NCI-H2227 (cell line): ENCODE data around the gene COX11.

Experiments used
- DNase-seq: peaks from one replicate; lab custom pipeline; 2025; ENCODE audit not compliant: unreplicated experiment; lab: John Stamatoyannopoulos, UW

COX11 gene

GRCh38 chr17:54968988-54969332 lies 506 bp upstream of the COX11 start:
- no peak for DNase-seq

- DNase-seq: no peak
These were observed 713 bp downstream of the COX11 start for GRCh38 chr17:54967621-54968261.

GRCh38 chr17:54956791-54957190 lies 11.7 kb downstream of the COX11 start:
- no peak for DNase-seq

GRCh38 chr17:54951286-54951685 lies 17.2 kb downstream of the COX11 start:
- no peak for DNase-seq

GRCh38 chr17:54950116-54950515 lies 18.3 kb downstream of the COX11 start:
- no peak for DNase-seq

- no peak for DNase-seq
These were observed 20.1 kb downstream of the COX11 start for GRCh38 chr17:54948380-54948779.

- DNase-seq: no peak
These were observed 21.1 kb downstream of the COX11 start for GRCh38 chr17:54947396-54947795.

GRCh38 chr17:54945671-54946070 lies 22.8 kb downstream of the COX11 start:
- no peak for DNase-seq

GRCh38 chr17:54945231-54945630 lies 23.2 kb downstream of the COX11 start:
- no peak for DNase-seq

GRCh38 chr17:54944796-54945195 lies 23.7 kb downstream of the COX11 start:
- DNase-seq: no peak

GRCh38 chr17:54941285-54941684 lies 27.2 kb downstream of the COX11 start:
- DNase-seq: no peak

- DNase-seq: no peak
These were observed 31.0 kb downstream of the COX11 start for GRCh38 chr17:54937426-54937825.

GRCh38 chr17:54937018-54937417 lies 31.4 kb downstream of the COX11 start:
- no peak for DNase-seq

- no peak for DNase-seq
These were observed 33.0 kb downstream of the COX11 start for GRCh38 chr17:54935471-54935870.

- DNase-seq: no peak
These were observed 34.5 kb downstream of the COX11 start for GRCh38 chr17:54933921-54934320.

GRCh38 chr17:54932711-54933110 lies 35.7 kb downstream of the COX11 start:
- no peak for DNase-seq

GRCh38 chr17:54927525-54927924 lies 40.9 kb downstream of the COX11 start:
- DNase-seq: no peak

- no peak for DNase-seq
These were observed 44.0 kb downstream of the COX11 start for GRCh38 chr17:54924405-54924804.

- no peak for DNase-seq
These were observed 47.6 kb downstream of the COX11 start for GRCh38 chr17:54920819-54921218.

- DNase-seq: no peak
These were observed 49.0 kb downstream of the COX11 start for GRCh38 chr17:54919425-54919824.

GRCh38 chr17:54916721-54917120 lies 51.7 kb downstream of the COX11 start:
- DNase-seq: no peak
